Caco-2 (cell line): ENCODE results near the gene UNC50. TPM values are rescaled to one million over a fixed set of nuclear protein-coding genes. Genes with fewer than 3 reads are reported as not detected.

ENCODE experiments used
- BruUV-seq: library from RNA; stranded (reverse); fragments of 400-500 nt; replicated peaks from 2 replicates; lab custom pipeline; 2021; lab: Mats Ljungman, UMichigan
- CTCF ChIA-PET: fragments of 300-600 bp; sonication (Branson Sonifier 250); formaldehyde crosslinking; loops from one replicate; lab custom pipeline; 2022; ENCODE audit warnings: antibody characterized with exemption; lab: Charles Lee
- POLR2A ChIA-PET: fragments of 300-600 bp; sonication (Branson Sonifier 250); formaldehyde crosslinking; loops from one replicate; lab custom pipeline; 2022; ENCODE audit warnings: antibody characterized with exemption; lab: Charles Lee
- DNase-seq, 2 experiments: peaks; one replicate each; pipeline versions ENCODE4 v3.0.0 to v3.0.0-alpha.2; 2020 to 2022
- H3K27me3 ChIP-seq: replicated peaks from 2 replicates; pipeline ENCODE4 v1.6.0; 2011; ENCODE audit warnings: low read length; ENCODE audit not compliant: control insufficient read depth, insufficient read depth
- H3K36me3 ChIP-seq: 2 replicates; pipeline ENCODE4 v1.5.1; 2011; ENCODE audit warnings: low read length; ENCODE audit not compliant: control insufficient read depth, insufficient read depth
- H3K4me1 ChIP-seq: fragments of 250-450 bp; sonication (Bioruptor Pico); 2 replicates; pipeline ENCODE4 v1.5.1; 2020; ENCODE audit warnings: mild to moderate bottlenecking
- H3K4me3 ChIP-seq: 2 replicates; pipeline ENCODE4 v1.5.1; 2011; ENCODE audit warnings: low read depth, mild to moderate bottlenecking, control low read depth, low read length
- H3K9me3 ChIP-seq: fragments of 250-450 bp; sonication (Bioruptor Pico); 2 replicates; pipeline ENCODE4 v1.5.1; 2020; ENCODE audit warnings: mild to moderate bottlenecking, moderate library complexity
- H3K27ac Mint-ChIP-seq: one replicate; pipeline ENCODE4 v1.8.0; 2022; ENCODE audit warnings: mixed read lengths; ENCODE audit not compliant: unreplicated experiment
- H3K27me3 Mint-ChIP-seq: one replicate; pipeline ENCODE4 v1.8.0; 2022; ENCODE audit warnings: mixed read lengths; ENCODE audit not compliant: insufficient read depth, unreplicated experiment
- H3K36me3 Mint-ChIP-seq: one replicate; pipeline ENCODE4 v1.8.0; 2022; ENCODE audit warnings: mild to moderate bottlenecking, mixed read lengths; ENCODE audit not compliant: insufficient read depth, unreplicated experiment
- H3K4me1 Mint-ChIP-seq: one replicate; pipeline ENCODE4 v1.8.0; 2022; ENCODE audit warnings: low read depth, mixed read lengths; ENCODE audit not compliant: unreplicated experiment
- H3K4me3 Mint-ChIP-seq: one replicate; pipeline ENCODE4 v1.8.0; 2022; ENCODE audit warnings: mild to moderate bottlenecking, moderate library complexity, mixed read lengths; ENCODE audit not compliant: unreplicated experiment
- H3K9me3 Mint-ChIP-seq: one replicate; pipeline ENCODE4 v1.8.0; 2022; ENCODE audit warnings: mixed read lengths; ENCODE audit not compliant: unreplicated experiment
- CTCF ChIP-seq, 2 experiments: fragments of 200-600 bp in 1 of 2; IDR thresholded peaks; 1 replicate in 1 of 2; 2 replicates in 1 of 2; pipeline versions ENCODE4 v1.5.1 to v1.8.0; 2011 to 2022; ENCODE audit warnings: antibody characterized with exemption in 1 of 2, control low read depth in 1 of 2, inconsistent platforms in 1 of 2, low read depth in 1 of 2, low read length in 1 of 2, mild to moderate bottlenecking in 1 of 2, moderate library complexity in 1 of 2; ENCODE audit not compliant: insufficient read depth in 1 of 2, severe bottlenecking in 1 of 2, unreplicated experiment in 1 of 2
- intact Hi-C: fragments of 100-400 bp; cut with micrococcal nuclease; formaldehyde crosslinking; loops from one replicate; pipeline ENCODE4 v1.10.0; 2022; ENCODE audit not compliant: unreplicated experiment
- total RNA-seq: library from RNA; stranded (reverse); gene quantifications from 2 replicates; pipeline ENCODE4 v1.2.3, GENCODE V29; 2022

Gene UNC50
- total RNA-seq, 1 experiment from 2014 or later = 40.0 TPM

GRCh38 chr2:98580656-98581284 is 27.6 kb upstream of the UNC50 start:
- peaks cover 6% of the 10 kb centered on the region for H3K4me1 ChIP-seq
- H3K9me3 Mint-ChIP-seq = no peaks in the 10 kb centered on the region
- no peak overlapping the region for H3K27ac Mint-ChIP-seq
- no TSS peak for BruUV-seq
- H3K27me3 Mint-ChIP-seq = no peaks in the 10 kb centered on the region
- no peaks in the 10 kb centered on the region for H3K36me3 Mint-ChIP-seq
- no peaks in the 10 kb centered on the region for H3K27me3 ChIP-seq
- DNase-seq = no peak
- H3K4me3 ChIP-seq = no peak overlapping the region
- intact Hi-C loops = no loop called here
- H3K36me3 ChIP-seq = no peaks in the 10 kb centered on the region
- H3K4me1 Mint-ChIP-seq = no peaks in the 10 kb centered on the region
- no peak overlapping the region for H3K4me3 Mint-ChIP-seq
- no peaks in the 10 kb centered on the region for H3K9me3 ChIP-seq
- no peak for TF ChIP-seq CTCF (IDR thresholded peaks at IDR 0.05; ENCODE audit: insufficient read depth in 1 of 2, low read depth in 1 of 2, low read length in 1 of 2, severe bottlenecking in 1 of 2, unreplicated experiment in 1 of 2)
- CTCF ChIA-PET = no interaction called here
- POLR2A ChIA-PET = no interaction called here

GRCh38 chr2:98582523-98582922 is 25.9 kb upstream of the UNC50 start:
- Histone ChIP-seq H3K36me3 (no peaks in the 10 kb centered on the region), H3K9me3 (no peaks in the 10 kb centered on the region), H3K4me1 (peaks cover 6% of the 10 kb centered on the region), H3K4me3 (no peak overlapping the region), H3K27me3 (no peaks in the 10 kb centered on the region)
- Mint-ChIP-seq H3K9me3 (no peaks in the 10 kb centered on the region), H3K4me1 (no peaks in the 10 kb centered on the region), H3K36me3 (no peaks in the 10 kb centered on the region), H3K4me3 (no peak overlapping the region), H3K27me3 (no peaks in the 10 kb centered on the region), H3K27ac (no peak overlapping the region)
- ChIA-PET POLR2A (no interaction called here), CTCF (no interaction called here)
- no peak for TF ChIP-seq CTCF (IDR thresholded peaks at IDR 0.05; ENCODE audit: insufficient read depth in 1 of 2, low read depth in 1 of 2, low read length in 1 of 2, severe bottlenecking in 1 of 2, unreplicated experiment in 1 of 2)
- intact Hi-C loops = no loop called here
- no peak for DNase-seq
- no TSS peak for BruUV-seq

DNA sequence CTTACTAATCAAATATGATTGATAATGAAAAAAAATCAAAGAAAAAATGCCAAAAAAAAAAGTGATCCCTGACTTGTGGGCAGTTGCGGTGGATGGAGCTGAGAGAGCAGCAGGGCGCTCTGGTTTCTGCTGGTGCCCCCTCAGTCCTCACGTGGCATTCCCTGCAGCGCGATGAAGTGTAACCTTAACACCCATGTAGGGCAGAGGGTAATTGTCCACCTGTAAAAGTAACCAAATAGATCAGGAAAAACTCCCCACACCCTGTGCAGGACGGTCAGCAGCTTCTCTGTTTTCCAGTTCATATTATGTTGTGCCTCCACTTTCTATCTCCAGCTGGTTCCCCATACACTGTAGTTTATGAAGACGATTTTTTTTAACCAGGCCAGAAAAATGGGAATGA is 25.1 kb upstream of the UNC50 start:
- Histone ChIP-seq H3K4me1 (peaks cover 6% of the 10 kb centered on the region), H3K4me3 (no peak overlapping the region), H3K27me3 (no peaks in the 10 kb centered on the region), H3K9me3 (no peaks in the 10 kb centered on the region), H3K36me3 (no peaks in the 10 kb centered on the region)
- Mint-ChIP-seq H3K4me3 (no peak overlapping the region), H3K9me3 (no peaks in the 10 kb centered on the region), H3K27ac (no peak overlapping the region), H3K4me1 (no peaks in the 10 kb centered on the region), H3K27me3 (no peaks in the 10 kb centered on the region), H3K36me3 (no peaks in the 10 kb centered on the region)
- no TSS peak for BruUV-seq
- intact Hi-C loops = no loop called here
- no peak for DNase-seq
- TF ChIP-seq CTCF (IDR thresholded peaks at IDR 0.05; ENCODE audit: insufficient read depth in 1 of 2, low read depth in 1 of 2, low read length in 1 of 2, severe bottlenecking in 1 of 2, unreplicated experiment in 1 of 2) = no peak
- POLR2A ChIA-PET = no interaction called here
- CTCF ChIA-PET = no interaction called here
